Osteoblast (primary cell): ENCODE results near the gene SP110. TPM values are rescaled to one million over a fixed set of nuclear protein-coding genes. Genes with fewer than 3 reads are reported as not detected.

Source experiments
- DNase-seq: peaks from one replicate; pipeline ENCODE4 v3.0.0; 2011; ENCODE audit warnings: low spot score, mixed read lengths; ENCODE audit not compliant: insufficient read length; ENCODE audit errors: missing footprints
- H2AFZ ChIP-seq: 2 replicates; pipeline ENCODE4 v1.6.0; 2011; ENCODE audit warnings: mild to moderate bottlenecking, low read length
- H3K27ac ChIP-seq: 2 replicates; pipeline ENCODE4 v1.5.1; 2011; ENCODE audit warnings: mild to moderate bottlenecking, low read depth, low read length, moderate library complexity
- H3K27me3 ChIP-seq: 2 replicates; pipeline ENCODE4 v1.6.0; 2012; ENCODE audit warnings: mild to moderate bottlenecking, control low read depth, inconsistent platforms, low read length, moderate library complexity; ENCODE audit not compliant: insufficient read depth
- H3K36me3 ChIP-seq: 2 replicates; pipeline ENCODE4 v1.5.1; 2011; ENCODE audit warnings: mild to moderate bottlenecking, low read length, control low read depth, moderate library complexity; ENCODE audit not compliant: insufficient read depth
- H3K4me1 ChIP-seq: 2 replicates; pipeline ENCODE4 v1.5.1; 2011; ENCODE audit warnings: mild to moderate bottlenecking, low read length, control low read depth, moderate library complexity; ENCODE audit not compliant: insufficient read depth
- H3K4me2 ChIP-seq: 2 replicates; pipeline ENCODE4 v1.6.0; 2011; ENCODE audit warnings: mild to moderate bottlenecking, low read length; ENCODE audit not compliant: insufficient read depth
- H3K4me3 ChIP-seq: fragments of 200-600 bp; sonication (generic); 3 replicates; pipeline ENCODE4 v1.5.1; 2012; ENCODE audit warnings: mild to moderate bottlenecking, low read length, inconsistent platforms; ENCODE audit not compliant: insufficient read depth
- H3K79me2 ChIP-seq: 2 replicates; pipeline ENCODE4 v1.6.0; 2012; ENCODE audit warnings: mild to moderate bottlenecking, low read length, control low read depth, inconsistent platforms; ENCODE audit not compliant: insufficient read depth
- H3K9me3 ChIP-seq: 2 replicates; pipeline ENCODE4 v1.5.1; 2011; ENCODE audit warnings: low read depth, low read length, control low read depth
- H4K20me1 ChIP-seq: 2 replicates; pipeline ENCODE4 v1.6.0; 2012; ENCODE audit warnings: mild to moderate bottlenecking, low read length, control low read depth; ENCODE audit not compliant: insufficient read depth
- total RNA-seq: library from RNA; depleted of rRNA; stranded (reverse); fragments of >200 nt; gene quantifications from 2 replicates; pipeline ENCODE4 v1.2.3, GENCODE V29; 2012
- TF ChIP-seq, protein P1 (sequence below): IDR thresholded peaks from 2 replicates; pipeline ENCODE4 v1.5.1; 2011; ENCODE audit warnings: mild to moderate bottlenecking, low read depth, low read length, moderate library complexity; ENCODE audit errors: extremely low read depth

Gene SP110
- total RNA-seq, 1 donor: 15.9 TPM

DNA sequence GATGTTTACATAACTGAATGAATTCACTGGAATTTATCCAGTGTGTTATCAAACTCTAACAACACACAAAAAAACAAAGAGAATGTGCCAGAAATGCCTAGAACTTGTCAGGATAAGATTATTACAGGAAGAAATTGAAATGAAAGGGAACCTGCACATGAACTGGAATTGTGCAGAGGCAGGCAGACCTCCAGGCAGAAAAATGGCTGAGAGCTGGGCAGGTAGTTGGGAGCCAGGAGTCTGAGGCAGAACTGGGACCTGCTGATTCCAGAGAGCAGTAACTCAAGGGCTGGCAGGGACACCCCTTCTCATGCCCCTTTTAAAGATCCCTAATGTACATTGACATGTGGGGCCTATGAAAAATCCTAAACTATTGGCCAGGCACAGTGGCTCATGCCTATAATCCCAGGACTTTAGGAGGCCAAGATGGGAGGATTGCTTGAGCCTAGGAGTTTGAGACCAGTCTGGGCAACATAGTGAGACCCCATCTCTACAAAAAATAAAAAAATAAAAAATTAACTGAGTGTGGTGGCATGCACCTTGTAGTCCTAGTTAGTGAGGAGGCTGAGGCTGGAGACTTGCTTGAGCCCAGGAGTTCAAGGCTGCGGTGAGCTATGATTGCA is 674 bp upstream of the SP110 start:
- Histone ChIP-seq H3K36me3 (peaks cover 9% of the 10 kb centered on the region), H3K79me2 (no peaks in the 10 kb centered on the region), H3K27ac (peak overlapping the region; percentile 60), H3K4me3 (peak overlapping the region; percentile 79), H2AFZ (peak overlapping the region; percentile 91), H3K27me3 (no peaks in the 10 kb centered on the region), H3K9me3 (no peaks in the 10 kb centered on the region), H4K20me1 (no peaks in the 10 kb centered on the region), H3K4me1 (peaks cover 11% of the 10 kb centered on the region), H3K4me2 (peak overlapping the region; percentile 93)
- TF ChIP-seq, protein P1, sequence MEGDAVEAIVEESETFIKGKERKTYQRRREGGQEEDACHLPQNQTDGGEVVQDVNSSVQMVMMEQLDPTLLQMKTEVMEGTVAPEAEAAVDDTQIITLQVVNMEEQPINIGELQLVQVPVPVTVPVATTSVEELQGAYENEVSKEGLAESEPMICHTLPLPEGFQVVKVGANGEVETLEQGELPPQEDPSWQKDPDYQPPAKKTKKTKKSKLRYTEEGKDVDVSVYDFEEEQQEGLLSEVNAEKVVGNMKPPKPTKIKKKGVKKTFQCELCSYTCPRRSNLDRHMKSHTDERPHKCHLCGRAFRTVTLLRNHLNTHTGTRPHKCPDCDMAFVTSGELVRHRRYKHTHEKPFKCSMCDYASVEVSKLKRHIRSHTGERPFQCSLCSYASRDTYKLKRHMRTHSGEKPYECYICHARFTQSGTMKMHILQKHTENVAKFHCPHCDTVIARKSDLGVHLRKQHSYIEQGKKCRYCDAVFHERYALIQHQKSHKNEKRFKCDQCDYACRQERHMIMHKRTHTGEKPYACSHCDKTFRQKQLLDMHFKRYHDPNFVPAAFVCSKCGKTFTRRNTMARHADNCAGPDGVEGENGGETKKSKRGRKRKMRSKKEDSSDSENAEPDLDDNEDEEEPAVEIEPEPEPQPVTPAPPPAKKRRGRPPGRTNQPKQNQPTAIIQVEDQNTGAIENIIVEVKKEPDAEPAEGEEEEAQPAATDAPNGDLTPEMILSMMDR: no peak
- peak; percentile 55 for DNase-seq

DNA sequence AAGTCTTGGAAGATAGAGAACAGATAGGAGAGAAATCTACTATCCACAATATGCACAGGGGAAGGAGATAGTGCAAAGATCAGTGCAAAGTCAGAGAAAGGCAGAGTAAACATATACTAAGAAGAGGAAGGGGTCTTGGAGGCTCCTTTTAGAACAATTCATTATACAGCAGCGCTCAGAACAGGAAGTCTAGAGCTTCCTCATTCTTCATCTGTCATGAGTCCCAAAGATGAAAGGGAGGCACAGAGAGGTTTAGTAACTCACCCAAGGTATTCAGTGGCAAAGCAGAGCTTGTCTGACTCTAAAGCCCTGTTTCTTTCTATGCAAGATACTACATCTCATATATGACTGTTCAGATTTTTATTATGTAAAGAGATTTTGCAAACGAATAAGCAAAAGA is 1.4 kb downstream of the SP110 start:
- H3K4me3 ChIP-seq: no peak overlapping the region
- H3K4me2 ChIP-seq: peak overlapping the region; percentile 93
- no peaks in the 10 kb centered on the region for H3K79me2 ChIP-seq
- no peak overlapping the region for H3K27ac ChIP-seq
- H3K9me3 ChIP-seq: no peaks in the 10 kb centered on the region
- TF ChIP-seq, protein P1: no peak
- H3K27me3 ChIP-seq: no peaks in the 10 kb centered on the region
- DNase-seq: no peak
- H2AFZ ChIP-seq: no peak overlapping the region
- H3K36me3 ChIP-seq: peaks cover 17% of the 10 kb centered on the region
- H4K20me1 ChIP-seq: no peaks in the 10 kb centered on the region
- peaks cover 11% of the 10 kb centered on the region for H3K4me1 ChIP-seq

DNA sequence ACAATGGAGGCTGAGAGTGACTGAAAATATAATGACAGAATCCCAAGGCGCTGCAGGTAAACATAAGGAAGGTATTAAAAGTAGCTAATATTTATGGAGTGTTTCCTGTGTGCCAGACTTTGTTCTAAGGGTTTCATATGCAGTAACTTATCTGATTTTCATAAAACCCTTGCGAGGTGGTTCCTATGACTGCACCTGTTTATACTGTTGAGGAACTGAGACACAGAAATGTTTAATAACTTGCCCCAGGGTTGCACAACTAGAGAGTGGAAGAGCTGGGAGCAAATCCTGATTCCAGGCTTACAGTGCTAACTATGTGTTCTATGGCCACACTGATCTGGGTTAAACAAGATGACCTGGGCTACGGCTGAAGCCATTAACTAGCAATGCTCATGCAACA is 2.4 kb downstream of the SP110 start:
- no peaks in the 10 kb centered on the region for H3K9me3 ChIP-seq
- peaks cover 19% of the 10 kb centered on the region for H3K36me3 ChIP-seq
- no peaks in the 10 kb centered on the region for H3K27me3 ChIP-seq
- no peak for DNase-seq
- H3K4me1 ChIP-seq: peaks cover 11% of the 10 kb centered on the region
- TF ChIP-seq, protein P1: no peak
- H4K20me1 ChIP-seq: no peaks in the 10 kb centered on the region
- no peak overlapping the region for H3K4me3 ChIP-seq
- no peak overlapping the region for H2AFZ ChIP-seq
- no peak overlapping the region for H3K4me2 ChIP-seq
- no peaks in the 10 kb centered on the region for H3K79me2 ChIP-seq
- H3K27ac ChIP-seq: no peak overlapping the region

DNA sequence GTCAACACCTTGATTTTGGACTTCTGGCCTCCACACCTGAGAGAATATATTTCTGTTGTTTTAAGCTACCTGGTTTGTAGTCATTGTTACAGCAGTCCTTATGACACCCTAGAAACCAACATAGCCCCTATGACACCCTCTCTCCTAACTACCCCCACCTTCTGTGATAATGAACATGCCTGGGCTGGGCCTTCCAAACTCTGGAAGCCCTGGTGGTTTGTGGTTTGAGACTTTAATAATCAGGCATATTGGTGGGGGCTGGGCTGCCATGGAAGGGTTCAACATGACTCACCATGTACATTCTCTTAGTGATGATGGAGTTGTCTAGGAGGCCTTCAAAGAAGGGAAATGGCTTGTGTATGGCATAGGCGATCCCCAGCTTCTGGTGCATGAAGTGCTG is 3.3 kb downstream of the SP110 start:
- Histone ChIP-seq H3K4me3 (no peak overlapping the region), H3K4me1 (peaks cover 11% of the 10 kb centered on the region), H2AFZ (no peak overlapping the region), H4K20me1 (no peaks in the 10 kb centered on the region), H3K4me2 (no peak overlapping the region), H3K36me3 (peaks cover 27% of the 10 kb centered on the region), H3K79me2 (no peaks in the 10 kb centered on the region), H3K27ac (no peak overlapping the region), H3K27me3 (no peaks in the 10 kb centered on the region), H3K9me3 (no peaks in the 10 kb centered on the region)
- no peak for DNase-seq
- TF ChIP-seq, protein P1: no peak
